HCT116 (cell line): Measurements from ENCODE around the gene BMP8B.
"Not testable (repeated sequence)": the region's sequence is repeated elsewhere in the genome, so short reads cannot be mapped to it uniquely, and the experiment has no call there.

Experiments
- CEBPB ChIP-seq: IDR thresholded peaks from 2 replicates; pipeline ENCODE4 v1.6.1; 2012; ENCODE audit warnings: low read depth
- EZH2 ChIP-seq: fragments of 200-600 bp; sonication (generic); IDR thresholded peaks from 2 replicates; pipeline ENCODE4 v1.6.1; 2017; ENCODE audit warnings: antibody characterized with exemption, mixed run types
- EZH2phosphoT487 ChIP-seq: fragments of 200-600 bp; IDR thresholded peaks from 2 replicates; pipeline ENCODE4 v1.6.1; 2018; ENCODE audit warnings: antibody characterized with exemption, borderline replicate concordance
- JUND ChIP-seq: IDR thresholded peaks from 2 replicates; pipeline ENCODE4 v1.6.1; 2012
- MAX ChIP-seq: IDR thresholded peaks from 2 replicates; pipeline ENCODE4 v1.6.1; 2012
- POLR2A ChIP-seq: IDR thresholded peaks from 2 replicates; pipeline ENCODE4 v1.7.0; 2011; ENCODE audit warnings: borderline replicate concordance; ENCODE audit not compliant: insufficient read depth, insufficient read length; ENCODE audit errors: extremely low read depth
- RAD21 ChIP-seq: IDR thresholded peaks from 2 replicates; pipeline ENCODE4 v1.6.1; 2012; ENCODE audit warnings: low read depth, mild to moderate bottlenecking
- SIN3A ChIP-seq: IDR thresholded peaks from 2 replicates; pipeline ENCODE4 v1.6.1; 2012; ENCODE audit warnings: low read depth
- SP1 ChIP-seq: IDR thresholded peaks from 2 replicates; pipeline ENCODE4 v1.6.1; 2012; ENCODE audit warnings: low read depth
- YY1 ChIP-seq: IDR thresholded peaks from 2 replicates; pipeline ENCODE4 v1.6.1; 2011; ENCODE audit warnings: low read length, low read depth, moderate library complexity, mild to moderate bottlenecking; ENCODE audit not compliant: insufficient replicate concordance; ENCODE audit errors: extremely low read depth
- ZFX ChIP-seq: fragments of 450-650 bp; IDR thresholded peaks from 2 replicates; pipeline ENCODE4 v1.6.1; 2017
- TF ChIP-seq, protein P1 (sequence below), 3 experiments: fragments of 200-600 bp in 1 of 3; sonication (generic) in 1 of 3; IDR thresholded peaks in 2 of 3; conservative IDR thresholded peaks in 1 of 3; 2 replicates each; pipeline ENCODE4 v1.5.1; 2012 to 2017; ENCODE audit warnings: low read depth in 2 of 3, low read length in 2 of 3, antibody characterized with exemption in 1 of 3, borderline replicate concordance in 1 of 3, control low read depth in 1 of 3, mild to moderate bottlenecking in 1 of 3, mixed read lengths in 1 of 3, mixed run types in 1 of 3, moderate library complexity in 1 of 3; ENCODE audit not compliant: insufficient read depth in 1 of 3
- TF ChIP-seq, protein P2 (sequence below): IDR thresholded peaks from 2 replicates; pipeline ENCODE4 v1.6.1; 2012; ENCODE audit warnings: low read depth
- TF ChIP-seq, protein P3 (sequence below): IDR thresholded peaks from 2 replicates; pipeline ENCODE4 v1.6.1; 2012

- TF ChIP-seq RAD21, EZH2, EZH2phosphoT487, POLR2A, SP1, JUND, SIN3A, YY1, ZFX, CEBPB, MAX: not testable (repeated sequence)
- TF ChIP-seq, protein P1, sequence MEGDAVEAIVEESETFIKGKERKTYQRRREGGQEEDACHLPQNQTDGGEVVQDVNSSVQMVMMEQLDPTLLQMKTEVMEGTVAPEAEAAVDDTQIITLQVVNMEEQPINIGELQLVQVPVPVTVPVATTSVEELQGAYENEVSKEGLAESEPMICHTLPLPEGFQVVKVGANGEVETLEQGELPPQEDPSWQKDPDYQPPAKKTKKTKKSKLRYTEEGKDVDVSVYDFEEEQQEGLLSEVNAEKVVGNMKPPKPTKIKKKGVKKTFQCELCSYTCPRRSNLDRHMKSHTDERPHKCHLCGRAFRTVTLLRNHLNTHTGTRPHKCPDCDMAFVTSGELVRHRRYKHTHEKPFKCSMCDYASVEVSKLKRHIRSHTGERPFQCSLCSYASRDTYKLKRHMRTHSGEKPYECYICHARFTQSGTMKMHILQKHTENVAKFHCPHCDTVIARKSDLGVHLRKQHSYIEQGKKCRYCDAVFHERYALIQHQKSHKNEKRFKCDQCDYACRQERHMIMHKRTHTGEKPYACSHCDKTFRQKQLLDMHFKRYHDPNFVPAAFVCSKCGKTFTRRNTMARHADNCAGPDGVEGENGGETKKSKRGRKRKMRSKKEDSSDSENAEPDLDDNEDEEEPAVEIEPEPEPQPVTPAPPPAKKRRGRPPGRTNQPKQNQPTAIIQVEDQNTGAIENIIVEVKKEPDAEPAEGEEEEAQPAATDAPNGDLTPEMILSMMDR (IDR thresholded peaks at IDR 0.05 in 2 of 3, conservative IDR thresholded peaks at IDR 0.05 in 1 of 3; ENCODE audit: borderline replicate concordance in 1 of 3, insufficient read depth in 1 of 3, low read depth in 2 of 3, low read length in 2 of 3), result not testable (repeated sequence)
- TF ChIP-seq, protein P2, sequence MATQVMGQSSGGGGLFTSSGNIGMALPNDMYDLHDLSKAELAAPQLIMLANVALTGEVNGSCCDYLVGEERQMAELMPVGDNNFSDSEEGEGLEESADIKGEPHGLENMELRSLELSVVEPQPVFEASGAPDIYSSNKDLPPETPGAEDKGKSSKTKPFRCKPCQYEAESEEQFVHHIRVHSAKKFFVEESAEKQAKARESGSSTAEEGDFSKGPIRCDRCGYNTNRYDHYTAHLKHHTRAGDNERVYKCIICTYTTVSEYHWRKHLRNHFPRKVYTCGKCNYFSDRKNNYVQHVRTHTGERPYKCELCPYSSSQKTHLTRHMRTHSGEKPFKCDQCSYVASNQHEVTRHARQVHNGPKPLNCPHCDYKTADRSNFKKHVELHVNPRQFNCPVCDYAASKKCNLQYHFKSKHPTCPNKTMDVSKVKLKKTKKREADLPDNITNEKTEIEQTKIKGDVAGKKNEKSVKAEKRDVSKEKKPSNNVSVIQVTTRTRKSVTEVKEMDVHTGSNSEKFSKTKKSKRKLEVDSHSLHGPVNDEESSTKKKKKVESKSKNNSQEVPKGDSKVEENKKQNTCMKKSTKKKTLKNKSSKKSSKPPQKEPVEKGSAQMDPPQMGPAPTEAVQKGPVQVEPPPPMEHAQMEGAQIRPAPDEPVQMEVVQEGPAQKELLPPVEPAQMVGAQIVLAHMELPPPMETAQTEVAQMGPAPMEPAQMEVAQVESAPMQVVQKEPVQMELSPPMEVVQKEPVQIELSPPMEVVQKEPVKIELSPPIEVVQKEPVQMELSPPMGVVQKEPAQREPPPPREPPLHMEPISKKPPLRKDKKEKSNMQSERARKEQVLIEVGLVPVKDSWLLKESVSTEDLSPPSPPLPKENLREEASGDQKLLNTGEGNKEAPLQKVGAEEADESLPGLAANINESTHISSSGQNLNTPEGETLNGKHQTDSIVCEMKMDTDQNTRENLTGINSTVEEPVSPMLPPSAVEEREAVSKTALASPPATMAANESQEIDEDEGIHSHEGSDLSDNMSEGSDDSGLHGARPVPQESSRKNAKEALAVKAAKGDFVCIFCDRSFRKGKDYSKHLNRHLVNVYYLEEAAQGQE, result not testable (repeated sequence)
- TF ChIP-seq, protein P3, sequence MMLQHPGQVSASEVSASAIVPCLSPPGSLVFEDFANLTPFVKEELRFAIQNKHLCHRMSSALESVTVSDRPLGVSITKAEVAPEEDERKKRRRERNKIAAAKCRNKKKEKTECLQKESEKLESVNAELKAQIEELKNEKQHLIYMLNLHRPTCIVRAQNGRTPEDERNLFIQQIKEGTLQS, result not testable (repeated sequence)
These were observed 701 bp downstream of the BMP8B start for GRCh38 chr1:39787964-39788363.
